ENCODE measurements around the gene FABP6. TPM values are rescaled to one million over a fixed set of nuclear protein-coding genes. Genes with fewer than 3 reads are reported as not detected.

Gene FABP6, protein sequence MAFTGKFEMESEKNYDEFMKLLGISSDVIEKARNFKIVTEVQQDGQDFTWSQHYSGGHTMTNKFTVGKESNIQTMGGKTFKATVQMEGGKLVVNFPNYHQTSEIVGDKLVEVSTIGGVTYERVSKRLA
- not detected for polyA plus RNA-seq (2013, experiment 1 of 2)
- polyA plus RNA-seq (2013, experiment 2 of 2), result 0.10 TPM

- H3K14ac ChIP-seq (ENCODE audit: low read length in 2 of 2), result no peak within 1 kb of the TSS
- no peak within 1 kb of the TSS for H2BK15ac ChIP-seq (ENCODE audit: low read depth, poor library complexity, severe bottlenecking)
- no peak within 1 kb of the TSS for H2BK5ac ChIP-seq (ENCODE audit: low read depth, low read length, poor library complexity, severe bottlenecking)
- DNase-seq, result no peak
- H3K4ac ChIP-seq (ENCODE audit: low read depth in 1 of 2, low read length in 2 of 2), result no peak within 1 kb of the TSS
- WGBS, result 92% methylated on average over 4 of the region's 7 CpGs
- no peak within 1 kb of the TSS for H3K4me3 ChIP-seq (ENCODE audit: insufficient read depth in 1 of 2, low read depth in 1 of 2, low read length in 2 of 2)
- H3K23ac ChIP-seq (ENCODE audit: low read length in 2 of 2), result no peak within 1 kb of the TSS
- no peaks in the 10 kb centered on the region for H3K9me3 ChIP-seq (ENCODE audit: control insufficient read depth, low read length)
- no peaks in the 10 kb centered on the region for H3K27me3 ChIP-seq (ENCODE audit: control insufficient read depth in 1 of 2, insufficient read depth in 1 of 2, low read length in 2 of 2)
- H3K18ac ChIP-seq (ENCODE audit: low read depth in 1 of 2, low read length in 2 of 2), result no peak within 1 kb of the TSS
- no peak within 1 kb of the TSS for H3K27ac ChIP-seq (ENCODE audit: low read length, poor library complexity, severe bottlenecking)
- H2BK12ac ChIP-seq (ENCODE audit: low read length in 2 of 2), result no peak within 1 kb of the TSS
- H3K36me3 ChIP-seq (ENCODE audit: control insufficient read depth in 1 of 2, insufficient read depth in 2 of 2, low read depth in 1 of 2, low read length in 2 of 2), result no peaks in the 10 kb centered on the region
- no peak within 1 kb of the TSS for H2BK120ac ChIP-seq (ENCODE audit: low read depth, low read length)
- H4K8ac ChIP-seq (ENCODE audit: low read length), result no peak within 1 kb of the TSS
- H4K91ac ChIP-seq (ENCODE audit: low read length), result no peak within 1 kb of the TSS
- no peak within 1 kb of the TSS for H2AFZ ChIP-seq (ENCODE audit: low read depth, low read length)
- H3K9ac ChIP-seq (ENCODE audit: low read length), result no peak within 1 kb of the TSS
- no peaks in the 10 kb centered on the region for H3K79me1 ChIP-seq (replicated peaks; ENCODE audit: low read length, poor library complexity, severe bottlenecking)
- H3K4me2 ChIP-seq (ENCODE audit: low read length, poor library complexity, severe bottlenecking), result no peak within 1 kb of the TSS
- H3K4me1 ChIP-seq (ENCODE audit: control insufficient read depth, insufficient read depth, low read depth, low read length), result no peaks in the 10 kb centered on the region
- no peak within 1 kb of the TSS for H2AK5ac ChIP-seq (ENCODE audit: low read length, severe bottlenecking)
Measured at GRCh38 chr5:160229190-160229742, at the start of gene FABP6. TSS of gene FABP6 (plus strand) at chr5:160229506. CDS start at chr5:160229558, 52 bp downstream.

GRCh38 chr5:160180931-160181330 lies 48.4 kb upstream of the FABP6 start:
- no peaks in the 10 kb centered on the region for H3K79me1 ChIP-seq (replicated peaks; ENCODE audit: low read length, poor library complexity, severe bottlenecking)
- H2BK12ac ChIP-seq (ENCODE audit: low read length in 2 of 2), result no peak overlapping the region
- H3K23ac ChIP-seq (ENCODE audit: low read length in 2 of 2), result no peak overlapping the region
- no peak overlapping the region for H2AK5ac ChIP-seq (ENCODE audit: low read length, severe bottlenecking)
- no peak overlapping the region for H3K9ac ChIP-seq (ENCODE audit: low read length)
- H3K4me2 ChIP-seq (ENCODE audit: low read length, poor library complexity, severe bottlenecking), result no peak overlapping the region
- H2BK5ac ChIP-seq (ENCODE audit: low read depth, low read length, poor library complexity, severe bottlenecking), result no peak overlapping the region
- DNase-seq, result no peak
- H3K27ac ChIP-seq (ENCODE audit: low read length, poor library complexity, severe bottlenecking), result no peak overlapping the region
- no peaks in the 10 kb centered on the region for H3K9me3 ChIP-seq (ENCODE audit: control insufficient read depth, low read length)
- peaks cover 0 to 14% of the 10 kb centered on the region in 2 experiments for H3K27me3 ChIP-seq (ENCODE audit: control insufficient read depth in 1 of 2, insufficient read depth in 1 of 2, low read length in 2 of 2)
- H3K4ac ChIP-seq (ENCODE audit: low read depth in 1 of 2, low read length in 2 of 2), result no peak overlapping the region
- no peaks in the 10 kb centered on the region for H3K36me3 ChIP-seq (ENCODE audit: control insufficient read depth in 1 of 2, insufficient read depth in 2 of 2, low read depth in 1 of 2, low read length in 2 of 2)
- H3K18ac ChIP-seq (ENCODE audit: low read depth in 1 of 2, low read length in 2 of 2), result no peak overlapping the region
- 83% methylated on average over 3 of the region's 3 CpGs for WGBS
- H2BK15ac ChIP-seq (ENCODE audit: low read depth, poor library complexity, severe bottlenecking), result no peak overlapping the region
- H3K14ac ChIP-seq (ENCODE audit: low read length in 2 of 2), result no peak overlapping the region
- H4K8ac ChIP-seq (ENCODE audit: low read length), result no peak overlapping the region
- peaks cover 8% of the 10 kb centered on the region for H3K4me1 ChIP-seq (ENCODE audit: control insufficient read depth, insufficient read depth, low read depth, low read length)
- no peak overlapping the region for H4K91ac ChIP-seq (ENCODE audit: low read length)
- H2AFZ ChIP-seq (ENCODE audit: low read depth, low read length), result no peak overlapping the region
- H3K4me3 ChIP-seq (ENCODE audit: insufficient read depth in 1 of 2, low read depth in 1 of 2, low read length in 2 of 2), result no peak overlapping the region
- no peak overlapping the region for H2BK120ac ChIP-seq (ENCODE audit: low read depth, low read length)

DNA sequence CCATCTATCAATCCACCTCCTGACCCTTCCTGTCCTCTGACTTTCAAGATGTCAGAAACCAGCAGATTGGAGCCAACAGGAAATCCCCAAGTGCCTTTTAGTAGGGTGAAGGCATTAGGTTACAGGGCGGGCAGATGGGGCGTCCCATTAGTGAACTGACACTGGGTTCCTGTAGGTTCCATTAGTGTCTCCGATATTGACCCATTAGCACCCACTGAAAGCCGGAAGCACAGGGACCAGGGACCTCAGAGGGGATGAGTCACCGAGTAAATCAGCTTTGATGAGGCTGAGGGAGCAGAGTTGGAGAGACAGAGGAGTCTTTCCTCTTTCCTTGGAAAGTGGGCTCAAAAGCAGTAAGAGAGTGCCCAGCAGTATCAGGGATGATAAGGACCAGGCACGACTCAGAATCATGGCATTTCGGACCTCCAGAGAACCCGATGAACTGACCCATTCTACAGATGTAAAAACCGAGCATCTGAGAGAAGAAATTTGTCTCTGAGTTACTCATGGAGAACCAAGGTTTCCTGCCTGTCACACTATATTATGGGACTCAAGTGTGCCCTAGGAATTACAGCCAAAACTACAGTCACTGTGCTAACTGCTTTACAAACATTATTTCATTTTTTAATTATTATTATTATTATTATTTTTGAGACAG lies 47.2 kb upstream of the FABP6 start:
- H2BK5ac ChIP-seq (ENCODE audit: low read depth, low read length, poor library complexity, severe bottlenecking), result no peak overlapping the region
- no peak overlapping the region for H2BK120ac ChIP-seq (ENCODE audit: low read depth, low read length)
- H3K27me3 ChIP-seq (ENCODE audit: control insufficient read depth in 1 of 2, insufficient read depth in 1 of 2, low read length in 2 of 2), result peaks cover 0 to 5% of the 10 kb centered on the region in 2 experiments
- peaks cover 8% of the 10 kb centered on the region for H3K4me1 ChIP-seq (ENCODE audit: control insufficient read depth, insufficient read depth, low read depth, low read length)
- no peaks in the 10 kb centered on the region for H3K79me1 ChIP-seq (replicated peaks; ENCODE audit: low read length, poor library complexity, severe bottlenecking)
- H4K8ac ChIP-seq (ENCODE audit: low read length), result no peak overlapping the region
- no peak overlapping the region for H3K27ac ChIP-seq (ENCODE audit: low read length, poor library complexity, severe bottlenecking)
- H3K4ac ChIP-seq (ENCODE audit: low read depth in 1 of 2, low read length in 2 of 2), result no peak overlapping the region
- no peaks in the 10 kb centered on the region for H3K36me3 ChIP-seq (ENCODE audit: control insufficient read depth in 1 of 2, insufficient read depth in 2 of 2, low read depth in 1 of 2, low read length in 2 of 2)
- peak overlapping the region in 1 of 2 experiments; percentile 24 for H3K18ac ChIP-seq (ENCODE audit: low read depth in 1 of 2, low read length in 2 of 2)
- H4K91ac ChIP-seq (ENCODE audit: low read length), result no peak overlapping the region
- no peak overlapping the region for H2BK15ac ChIP-seq (ENCODE audit: low read depth, poor library complexity, severe bottlenecking)
- peak; percentile 47 for DNase-seq
- no peak overlapping the region for H3K23ac ChIP-seq (ENCODE audit: low read length in 2 of 2)
- no peak overlapping the region for H3K9ac ChIP-seq (ENCODE audit: low read length)
- peaks cover 6% of the 10 kb centered on the region for H3K9me3 ChIP-seq (ENCODE audit: control insufficient read depth, low read length)
- H2AK5ac ChIP-seq (ENCODE audit: low read length, severe bottlenecking), result no peak overlapping the region
- H3K4me3 ChIP-seq (ENCODE audit: insufficient read depth in 1 of 2, low read depth in 1 of 2, low read length in 2 of 2), result no peak overlapping the region
- no peak overlapping the region for H3K4me2 ChIP-seq (ENCODE audit: low read length, poor library complexity, severe bottlenecking)
- 66% methylated on average over 9 of the region's 9 CpGs for WGBS
- no peak overlapping the region for H2BK12ac ChIP-seq (ENCODE audit: low read length in 2 of 2)
- no peak overlapping the region for H2AFZ ChIP-seq (ENCODE audit: low read depth, low read length)
- no peak overlapping the region for H3K14ac ChIP-seq (ENCODE audit: low read length in 2 of 2)

DNA sequence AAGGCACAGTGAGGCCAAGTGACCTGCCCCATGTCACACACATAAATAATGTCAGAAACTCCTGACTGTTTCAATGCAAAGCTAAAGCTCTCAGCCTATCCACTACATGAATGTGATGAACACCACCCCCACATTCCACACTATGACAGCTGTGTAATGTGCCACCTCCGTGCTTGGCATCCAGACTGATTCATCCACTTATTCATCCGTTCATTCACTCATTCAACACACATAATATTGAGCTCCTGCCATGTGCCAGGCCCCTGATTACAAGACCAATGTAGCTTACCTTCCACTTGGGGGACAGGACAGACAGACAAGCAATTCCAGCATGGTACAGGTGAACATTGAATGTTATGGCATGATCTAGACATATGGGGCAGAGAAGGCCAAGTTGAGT lies 46.2 kb upstream of the FABP6 start:
- Histone ChIP-seq H2BK12ac (ENCODE audit: low read length in 2 of 2) (peak overlapping the region in 1 of 2 experiments; percentile 59), H2BK5ac (ENCODE audit: low read depth, low read length, poor library complexity, severe bottlenecking) (no peak overlapping the region), H3K4me1 (ENCODE audit: control insufficient read depth, insufficient read depth, low read depth, low read length) (peaks cover 8% of the 10 kb centered on the region), H3K27ac (ENCODE audit: low read length, poor library complexity, severe bottlenecking) (no peak overlapping the region), H2AK5ac (ENCODE audit: low read length, severe bottlenecking) (no peak overlapping the region), H3K27me3 (ENCODE audit: control insufficient read depth in 1 of 2, insufficient read depth in 1 of 2, low read length in 2 of 2) (no peaks in the 10 kb centered on the region), H2AFZ (ENCODE audit: low read depth, low read length) (no peak overlapping the region), H2BK15ac (ENCODE audit: low read depth, poor library complexity, severe bottlenecking) (no peak overlapping the region), H3K36me3 (ENCODE audit: control insufficient read depth in 1 of 2, insufficient read depth in 2 of 2, low read depth in 1 of 2, low read length in 2 of 2) (no peaks in the 10 kb centered on the region), H2BK120ac (ENCODE audit: low read depth, low read length) (no peak overlapping the region), H4K91ac (ENCODE audit: low read length) (no peak overlapping the region), H3K4me2 (ENCODE audit: low read length, poor library complexity, severe bottlenecking) (no peak overlapping the region), H3K4me3 (ENCODE audit: insufficient read depth in 1 of 2, low read depth in 1 of 2, low read length in 2 of 2) (no peak overlapping the region), H4K8ac (ENCODE audit: low read length) (no peak overlapping the region), H3K9ac (ENCODE audit: low read length) (no peak overlapping the region), H3K4ac (ENCODE audit: low read depth in 1 of 2, low read length in 2 of 2) (no peak overlapping the region), H3K14ac (ENCODE audit: low read length in 2 of 2) (no peak overlapping the region), H3K18ac (ENCODE audit: low read depth in 1 of 2, low read length in 2 of 2) (no peak overlapping the region), H3K23ac (ENCODE audit: low read length in 2 of 2) (no peak overlapping the region), H3K9me3 (ENCODE audit: control insufficient read depth, low read length) (peaks cover 6% of the 10 kb centered on the region), H3K79me1 (replicated peaks; ENCODE audit: low read length, poor library complexity, severe bottlenecking) (no peaks in the 10 kb centered on the region)
- WGBS, result 85% methylated on average over 2 of the region's 2 CpGs
- no peak for DNase-seq

All from mesenchymal stem cell (in vitro differentiated cells and primary cell).